Measurements from ENCODE around the gene ZNF783.

DNA sequence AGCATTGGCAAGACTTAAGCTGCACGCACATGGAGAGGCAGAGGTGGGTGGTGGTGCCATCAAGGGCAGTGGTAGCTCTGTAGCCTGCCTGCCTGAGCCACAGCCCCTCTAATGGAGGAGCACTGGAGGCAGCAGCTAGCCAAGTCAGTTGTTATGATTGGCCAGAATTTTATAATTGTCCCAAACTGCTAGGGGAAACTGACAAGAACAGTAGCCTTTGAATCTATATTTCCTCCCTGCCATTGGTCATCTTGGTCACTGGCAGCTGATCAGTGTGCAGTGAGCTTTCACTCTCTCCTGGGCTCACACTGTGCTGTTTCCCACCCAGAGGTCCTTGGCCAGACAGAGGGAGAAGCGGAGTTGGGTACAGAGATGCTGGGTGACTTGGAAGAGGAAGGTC lies 9.6 kb upstream of the ZNF783 start:
- no peak for TF ChIP-seq KDM1A (IDR thresholded peaks at IDR 0.05; ENCODE audit: borderline replicate concordance, low read length)
- TF ChIP-seq RNF2 (IDR thresholded peaks at IDR 0.05; ENCODE audit: borderline replicate concordance, low read depth, low read length, missing control alignments, poor library complexity, severe bottlenecking) = no peak
- TF ChIP-seq, protein P1, sequence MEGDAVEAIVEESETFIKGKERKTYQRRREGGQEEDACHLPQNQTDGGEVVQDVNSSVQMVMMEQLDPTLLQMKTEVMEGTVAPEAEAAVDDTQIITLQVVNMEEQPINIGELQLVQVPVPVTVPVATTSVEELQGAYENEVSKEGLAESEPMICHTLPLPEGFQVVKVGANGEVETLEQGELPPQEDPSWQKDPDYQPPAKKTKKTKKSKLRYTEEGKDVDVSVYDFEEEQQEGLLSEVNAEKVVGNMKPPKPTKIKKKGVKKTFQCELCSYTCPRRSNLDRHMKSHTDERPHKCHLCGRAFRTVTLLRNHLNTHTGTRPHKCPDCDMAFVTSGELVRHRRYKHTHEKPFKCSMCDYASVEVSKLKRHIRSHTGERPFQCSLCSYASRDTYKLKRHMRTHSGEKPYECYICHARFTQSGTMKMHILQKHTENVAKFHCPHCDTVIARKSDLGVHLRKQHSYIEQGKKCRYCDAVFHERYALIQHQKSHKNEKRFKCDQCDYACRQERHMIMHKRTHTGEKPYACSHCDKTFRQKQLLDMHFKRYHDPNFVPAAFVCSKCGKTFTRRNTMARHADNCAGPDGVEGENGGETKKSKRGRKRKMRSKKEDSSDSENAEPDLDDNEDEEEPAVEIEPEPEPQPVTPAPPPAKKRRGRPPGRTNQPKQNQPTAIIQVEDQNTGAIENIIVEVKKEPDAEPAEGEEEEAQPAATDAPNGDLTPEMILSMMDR (IDR thresholded peaks at IDR 0.05; ENCODE audit: control extremely low read depth in 1 of 3, insufficient read depth in 1 of 3, low read depth in 1 of 3, low read length in 3 of 3) = no peak
- no peak for TF ChIP-seq FOSL1 (IDR thresholded peaks at IDR 0.05; ENCODE audit: insufficient read depth, low read depth, low read length)
- no peak for TF ChIP-seq TEAD4 (IDR thresholded peaks at IDR 0.05; ENCODE audit: low read depth, low read length)
- no peak for TF ChIP-seq NRF1 (IDR thresholded peaks at IDR 0.05; ENCODE audit: low read depth, low read length)
- no peak for TF ChIP-seq POLR2A (IDR thresholded peaks at IDR 0.05; ENCODE audit: control extremely low read depth in 1 of 2, low read depth in 2 of 2, low read length in 2 of 2)
- no peak for TF ChIP-seq EP300 (IDR thresholded peaks at IDR 0.05; ENCODE audit: borderline replicate concordance in 1 of 2, low read depth in 2 of 2, low read length in 2 of 2)
- no peak for TF ChIP-seq EZH2 (IDR thresholded peaks at IDR 0.05; ENCODE audit: low read depth, low read length, severe bottlenecking)
- TF ChIP-seq RXRA (IDR thresholded peaks at IDR 0.05; ENCODE audit: insufficient read depth, low read depth, low read length) = no peak
- TF ChIP-seq, protein P2, sequence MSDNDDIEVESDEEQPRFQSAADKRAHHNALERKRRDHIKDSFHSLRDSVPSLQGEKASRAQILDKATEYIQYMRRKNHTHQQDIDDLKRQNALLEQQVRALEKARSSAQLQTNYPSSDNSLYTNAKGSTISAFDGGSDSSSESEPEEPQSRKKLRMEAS (IDR thresholded peaks at IDR 0.05) = no peak

All from H1 (cell line).